NCI-H524 (cell line): ENCODE results near the gene GPHN.
"Not testable (repeated sequence)": the region's sequence is repeated elsewhere in the genome, so short reads cannot be mapped to it uniquely, and the experiment has no call there.

Experiments used
- DNase-seq, 2 experiments: peaks; one replicate each; lab custom pipeline; 2025; lab: John Stamatoyannopoulos, UW

Gene GPHN

DNA sequence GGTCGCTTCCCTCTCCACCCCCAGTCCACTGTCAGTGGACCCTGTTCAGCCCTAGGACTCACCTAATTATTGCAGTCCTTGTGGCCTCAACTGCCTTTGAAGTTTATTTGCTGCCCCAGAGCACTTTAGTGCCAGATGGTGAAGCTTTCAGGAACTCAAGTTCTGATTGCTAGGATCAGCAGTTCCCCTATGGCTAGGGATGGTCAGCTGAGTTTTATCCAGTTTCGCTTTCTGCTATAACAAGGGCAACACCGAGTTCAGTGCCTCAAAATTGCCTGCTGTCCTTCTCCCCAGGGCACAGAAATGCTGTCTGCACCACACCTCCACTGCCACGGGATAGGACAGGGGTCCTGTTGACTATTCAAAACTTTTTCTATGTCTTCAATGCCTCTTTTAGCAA lies 295.0 kb downstream of the GPHN start:
- no peak for DNase-seq

DNA sequence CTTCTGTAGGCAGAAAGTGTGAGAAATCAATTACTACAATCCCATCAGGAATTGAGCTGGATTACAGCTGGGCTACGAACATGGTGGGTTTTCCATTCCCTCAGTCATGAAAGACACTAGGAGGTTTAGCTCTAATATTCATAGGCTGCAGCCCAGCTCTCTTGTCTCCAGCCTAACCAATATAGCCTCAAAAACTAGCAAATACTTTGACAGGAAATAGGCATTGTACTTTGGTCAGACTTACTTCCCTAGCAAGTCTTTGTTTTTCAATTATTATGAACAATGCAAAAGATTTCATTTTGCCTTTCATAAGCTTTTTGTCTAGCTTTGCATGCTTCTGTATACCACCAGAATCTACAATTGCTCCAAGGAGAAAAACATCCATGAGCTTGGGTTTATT lies 296.2 kb downstream of the GPHN start:
- no peak for DNase-seq

DNA sequence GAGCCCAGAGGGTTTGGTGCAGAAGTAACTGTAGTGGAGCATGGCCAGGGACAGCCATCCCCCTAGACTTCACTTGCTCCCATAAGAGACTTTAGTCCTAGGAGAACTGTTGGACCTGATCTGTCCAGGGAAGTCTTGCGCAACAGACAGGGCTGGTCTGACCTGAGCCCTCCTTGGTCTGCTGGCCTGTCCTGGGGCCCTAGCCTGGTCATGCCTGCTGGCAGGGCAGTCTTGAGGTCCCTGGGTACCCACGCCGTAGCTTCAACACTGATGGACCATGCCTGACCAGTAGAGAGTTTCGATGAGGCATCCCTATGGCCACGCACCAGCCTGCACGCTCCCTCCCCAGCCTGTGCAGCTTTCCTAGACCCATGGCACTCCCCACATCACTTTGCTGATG lies 305.7 kb downstream of the GPHN start:
- no peak for DNase-seq

DNA sequence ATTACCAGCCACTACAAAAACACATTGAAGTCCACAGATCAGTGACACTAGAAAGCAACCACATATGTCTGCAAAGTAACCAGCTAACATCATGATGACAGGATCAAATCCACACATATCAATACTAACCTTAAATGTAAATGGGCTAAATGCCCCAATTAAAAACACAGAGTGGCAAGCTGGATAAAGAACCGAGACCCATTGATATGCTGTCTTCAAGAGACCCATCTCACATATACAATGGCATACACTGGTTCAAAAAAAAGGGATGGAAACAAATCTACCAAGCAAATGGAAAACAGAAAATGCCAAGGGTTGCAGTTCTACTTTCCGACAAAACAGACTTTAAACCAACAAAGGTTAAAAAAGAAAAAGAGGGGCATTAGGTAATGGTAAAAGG lies 307.7 kb downstream of the GPHN start:
- DNase-seq = no peak

DNA sequence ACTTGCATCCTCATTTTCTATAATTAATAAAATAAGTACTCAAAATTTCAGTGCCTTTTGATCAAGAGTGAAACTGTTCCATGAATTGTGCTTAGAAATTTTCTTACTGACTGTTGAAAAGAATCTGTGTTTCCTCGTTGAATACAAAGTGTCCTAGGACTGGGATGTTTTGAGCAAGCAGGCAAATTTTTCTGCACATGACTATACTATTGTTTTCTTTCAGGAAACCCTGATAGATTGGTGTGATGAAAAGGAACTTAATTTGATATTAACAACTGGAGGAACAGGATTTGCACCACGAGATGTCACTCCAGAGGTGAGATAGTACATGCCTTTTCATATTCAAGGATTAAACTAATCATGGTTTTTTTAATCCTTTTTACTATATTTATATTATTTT lies 316.3 kb downstream of the GPHN start:
- DNase-seq = no peak

DNA sequence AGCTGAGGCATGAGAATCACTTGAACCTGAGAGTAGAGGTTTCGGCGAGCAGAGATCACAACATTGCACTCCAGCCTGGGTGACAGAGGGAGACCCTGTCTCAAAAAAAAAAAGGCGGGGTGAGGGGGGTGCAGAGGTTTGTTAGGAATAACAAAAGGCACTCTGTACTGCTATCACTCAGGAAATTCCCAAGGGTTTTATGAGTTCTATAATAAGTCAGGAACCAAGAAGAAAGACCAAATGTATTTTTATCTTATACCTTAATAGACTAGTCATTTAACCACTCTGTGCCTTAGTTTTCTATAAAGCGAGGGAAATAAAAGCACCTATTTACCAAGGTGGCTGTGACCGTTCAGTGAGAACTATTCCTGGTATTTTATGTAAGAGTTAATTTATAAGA lies 319.2 kb downstream of the GPHN start:
- DNase-seq = no peak

DNA sequence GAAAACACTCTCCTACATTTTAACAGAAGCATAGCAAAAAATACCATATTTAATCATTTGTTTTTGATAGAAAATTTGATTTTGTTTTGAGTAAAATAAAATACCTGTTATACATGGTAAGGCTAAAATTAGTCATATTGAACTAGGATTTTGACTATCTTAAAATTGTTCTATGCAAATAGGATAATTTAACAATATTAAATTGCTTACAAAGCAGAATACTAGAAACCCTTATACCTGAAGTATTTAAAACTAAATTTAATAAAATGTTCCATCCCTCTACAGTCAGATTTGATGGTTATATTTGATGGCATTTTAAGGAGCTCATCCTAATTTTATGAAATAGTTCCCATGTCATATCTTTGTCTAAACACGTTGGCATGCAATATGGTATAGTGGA lies 323.2 kb downstream of the GPHN start:
- no peak for DNase-seq

DNA sequence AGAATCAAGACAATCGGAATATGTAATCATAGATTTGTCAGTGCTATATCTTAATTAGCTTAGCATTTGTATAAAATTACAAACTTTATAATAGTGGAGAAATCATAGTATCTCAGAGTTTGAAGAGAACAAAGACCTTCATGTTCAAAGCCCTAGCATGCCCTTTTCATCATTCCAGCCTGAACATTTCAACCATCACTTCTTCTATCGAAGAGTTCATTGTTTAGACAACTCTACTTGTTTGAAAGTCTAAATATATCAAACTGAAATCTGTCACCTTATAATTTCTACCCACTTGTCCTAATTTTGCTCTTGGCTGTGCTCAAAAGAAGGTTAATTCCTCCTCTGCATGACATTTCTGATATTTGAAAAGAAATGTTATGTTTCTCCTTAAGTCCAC lies 325.9 kb downstream of the GPHN start:
- DNase-seq = no peak

DNA sequence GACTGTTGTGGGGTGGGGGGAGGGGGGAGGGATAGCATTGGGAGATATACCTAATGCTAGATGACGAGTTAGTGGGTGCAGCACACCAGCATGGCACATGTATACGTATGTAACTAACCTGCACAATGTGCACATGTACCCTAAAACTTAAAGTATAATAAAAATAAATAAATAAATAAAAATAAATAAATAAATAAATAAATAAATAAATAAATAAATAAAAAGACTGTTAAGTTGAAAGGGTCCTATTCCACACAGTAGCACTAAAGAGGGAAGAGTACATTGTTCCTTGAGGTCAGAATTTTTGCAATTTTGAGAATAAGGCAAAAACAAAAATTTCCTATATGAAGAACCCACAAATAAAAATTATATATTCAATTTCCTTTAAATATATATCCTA lies 329.5 kb downstream of the GPHN start:
- not testable (repeated sequence) for DNase-seq

DNA sequence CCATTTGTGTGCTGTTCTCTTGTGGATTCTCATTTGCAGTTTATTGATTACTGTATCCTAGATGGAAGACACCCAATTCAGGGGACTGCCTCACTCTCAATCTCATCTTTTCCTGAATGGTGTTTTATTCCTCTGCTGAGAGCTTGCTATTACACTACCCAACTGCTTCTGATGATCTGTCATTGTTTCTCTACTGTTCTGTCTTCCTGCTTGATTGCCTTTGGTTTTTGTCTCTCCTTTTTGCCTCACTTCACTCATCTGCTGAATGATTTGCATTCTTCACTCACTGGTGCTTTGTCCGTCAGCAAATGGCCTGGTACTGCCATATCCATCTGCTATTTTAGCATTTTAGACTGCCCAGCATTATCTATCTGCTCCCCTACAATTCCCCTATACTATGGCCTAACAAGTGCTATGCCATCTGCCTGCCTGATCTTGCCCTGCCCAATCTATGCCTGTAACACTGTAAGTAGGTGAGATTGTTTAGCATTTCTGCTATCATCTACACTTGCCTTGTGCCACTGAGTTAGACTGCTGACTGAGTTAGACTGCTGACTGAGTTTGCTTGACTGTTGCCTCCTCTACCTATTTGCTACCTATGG lies 335.1 kb downstream of the GPHN start:
- peak; percentile 19 to 73 for DNase-seq

DNA sequence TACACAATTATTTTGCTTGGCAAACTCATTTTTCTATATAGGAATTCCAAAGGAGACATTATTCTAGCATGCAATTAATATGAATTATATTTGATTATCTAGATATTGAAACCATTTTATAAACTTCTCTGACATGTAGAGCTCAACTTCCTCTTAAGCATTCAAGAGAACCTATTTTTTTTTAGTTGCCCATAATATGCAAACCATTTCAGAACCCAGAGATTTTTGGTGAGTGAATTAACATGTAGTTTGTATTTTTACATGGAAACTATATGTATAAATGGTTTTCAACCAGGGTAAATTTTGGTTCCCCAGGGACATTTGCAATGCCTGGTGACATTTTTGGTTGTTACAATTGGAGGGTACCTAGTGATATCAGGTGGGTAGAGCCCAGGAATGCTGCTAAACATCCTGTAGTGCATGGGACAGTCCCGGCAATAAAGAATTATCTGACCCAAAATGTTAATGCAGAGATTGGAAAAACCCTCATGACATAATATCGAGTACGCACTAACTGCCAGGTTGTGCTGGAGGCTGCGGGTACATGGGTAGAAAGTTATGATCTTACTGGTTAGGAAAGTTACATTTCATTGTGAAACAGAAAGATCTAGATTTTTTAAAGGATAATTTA lies 342.4 kb downstream of the GPHN start:
- no peak for DNase-seq

DNA sequence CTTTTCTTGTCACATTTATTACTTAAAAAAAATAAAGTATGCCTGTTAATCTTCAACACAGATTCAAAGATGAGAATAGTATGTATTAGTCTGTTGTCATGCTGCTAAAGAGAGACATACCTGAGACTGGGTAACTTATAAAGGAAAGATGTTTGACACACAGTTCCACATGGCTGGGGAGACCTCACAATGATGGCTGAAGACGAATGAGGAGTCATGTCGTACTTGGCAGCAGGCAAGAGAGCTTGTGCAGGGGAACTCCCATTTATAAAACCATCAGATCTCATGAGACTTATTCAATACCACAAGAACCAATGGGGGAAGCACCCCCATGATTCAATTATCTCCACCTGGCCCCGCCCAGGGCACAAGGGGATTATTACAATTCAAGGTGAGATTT lies 345.4 kb downstream of the GPHN start:
- DNase-seq = no peak

DNA sequence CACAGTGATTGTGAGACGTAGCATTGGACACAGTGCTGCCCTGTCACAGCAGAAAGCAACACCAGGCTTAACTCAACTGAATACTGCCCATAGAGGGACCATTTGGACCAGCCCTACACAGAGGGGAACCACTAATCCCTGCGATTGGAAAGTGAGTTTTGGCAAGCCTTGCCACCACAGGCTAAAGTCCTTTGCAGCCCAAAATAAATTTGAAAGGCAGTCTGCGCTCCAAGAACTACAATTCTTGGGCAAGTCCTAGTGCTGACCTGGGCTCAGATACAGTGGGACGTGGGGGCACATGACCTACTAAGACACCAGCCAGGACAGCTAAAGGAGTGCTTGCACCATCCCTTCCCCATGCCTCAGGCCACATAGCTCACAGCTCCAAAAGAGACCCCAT lies 349.9 kb downstream of the GPHN start:
- DNase-seq = no peak

DNA sequence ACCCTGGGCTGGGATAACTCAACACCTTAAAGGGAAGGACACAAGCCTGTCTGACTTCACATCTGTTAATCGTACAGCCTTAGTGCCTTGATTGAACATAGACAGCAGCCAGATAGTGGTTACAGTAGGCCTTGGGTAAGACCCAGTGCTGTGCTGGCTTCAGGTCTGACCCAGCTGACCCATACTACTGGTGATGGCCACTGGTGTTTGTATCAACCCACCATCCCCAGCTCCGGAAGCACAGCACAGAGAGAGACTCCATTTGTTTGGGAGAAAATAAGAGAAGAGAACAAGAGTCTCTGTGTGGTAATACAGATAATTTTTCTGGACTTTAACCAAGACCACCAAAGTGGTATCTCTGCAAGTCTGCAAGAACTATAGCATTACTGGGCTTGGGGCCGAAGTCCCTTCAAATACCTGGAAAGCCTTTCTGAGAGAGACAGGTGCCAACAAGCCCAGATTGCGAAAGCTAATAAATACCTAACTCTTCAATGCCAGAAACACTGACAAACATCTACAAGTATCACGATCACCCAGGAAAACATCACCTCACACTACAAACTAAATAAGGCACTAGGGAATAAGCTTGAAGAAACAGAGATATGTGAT lies 351.2 kb downstream of the GPHN start:
- no peak for DNase-seq

DNA sequence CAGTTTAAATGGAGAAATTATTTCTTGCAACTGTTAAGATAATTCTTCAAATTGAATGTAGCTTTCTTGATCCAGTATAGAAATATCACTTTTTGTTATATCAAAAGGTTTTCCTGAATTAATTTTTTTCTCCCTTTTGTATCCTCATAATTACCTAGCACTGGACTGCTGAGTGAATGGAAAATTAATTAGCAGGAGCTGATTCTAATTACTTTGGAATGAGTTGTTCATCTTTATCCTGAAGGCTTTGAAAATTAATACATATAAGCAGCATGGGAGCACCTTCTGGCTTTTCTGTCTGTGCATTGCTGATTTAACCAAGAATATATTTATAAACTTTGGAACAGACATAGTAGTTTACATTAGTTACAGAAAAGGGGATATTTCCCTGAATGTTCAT lies 373.6 kb downstream of the GPHN start:
- no peak for DNase-seq

DNA sequence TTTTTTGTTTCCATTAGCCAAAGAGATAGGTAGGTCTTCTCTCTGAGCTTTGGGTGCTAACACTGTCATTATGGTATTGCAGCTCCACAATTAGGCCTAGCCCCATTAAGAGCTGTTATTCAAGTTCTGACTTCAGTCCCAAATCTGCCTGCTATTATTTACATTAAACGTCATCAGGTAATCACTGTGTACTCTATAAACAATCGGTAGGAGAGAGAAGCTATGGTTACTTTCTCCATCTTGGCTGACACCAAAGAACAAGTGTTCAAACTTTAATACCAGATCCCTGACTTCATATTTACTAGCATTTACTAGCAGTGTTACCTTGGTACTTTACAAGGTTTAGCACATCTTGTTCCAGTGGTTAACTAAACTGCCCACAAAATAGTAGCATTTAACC lies 376.2 kb downstream of the GPHN start:
- no peak for DNase-seq

DNA sequence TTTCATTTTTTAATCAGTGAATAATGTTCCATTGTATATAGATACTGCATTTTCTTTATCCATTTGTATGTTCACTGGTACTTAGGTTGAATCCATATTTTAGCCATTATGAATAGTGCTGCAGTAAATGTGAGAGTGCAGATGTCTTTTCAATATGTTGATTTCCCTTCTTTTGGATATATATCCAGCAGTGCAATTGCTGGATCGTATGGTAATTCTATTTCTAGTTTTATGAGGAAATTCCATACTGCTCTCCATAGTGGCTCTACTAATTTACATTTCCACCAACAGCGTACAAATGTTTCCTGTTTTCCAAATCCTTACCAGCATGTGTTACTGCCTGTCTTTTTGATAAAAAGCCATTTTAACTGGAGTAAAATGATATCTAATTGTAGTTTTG lies 392.8 kb downstream of the GPHN start:
- no peak for DNase-seq

DNA sequence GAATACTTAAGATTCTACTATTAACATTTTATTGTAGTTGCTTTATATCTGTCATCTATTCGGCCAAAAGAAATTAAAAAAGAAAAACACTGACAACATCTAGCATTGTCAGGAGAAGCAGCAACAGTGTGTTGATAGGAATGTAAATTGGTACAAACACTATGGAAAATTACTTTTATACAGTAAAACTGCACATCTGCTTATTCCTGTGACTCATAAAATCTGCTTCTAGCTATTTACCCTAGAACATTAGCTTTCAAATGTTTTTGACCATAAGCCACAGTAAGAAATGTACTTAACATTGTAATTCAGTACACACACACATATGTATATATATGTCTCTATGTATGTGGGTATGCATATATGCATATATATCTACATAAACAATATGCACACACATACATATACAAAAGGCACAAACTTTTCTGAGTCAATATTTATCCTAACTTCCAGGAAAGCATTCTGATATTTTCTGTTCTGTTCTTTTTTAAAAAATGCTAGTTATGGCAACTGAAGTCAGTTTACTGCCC lies 402.4 kb downstream of the GPHN start:
- DNase-seq = no peak

DNA sequence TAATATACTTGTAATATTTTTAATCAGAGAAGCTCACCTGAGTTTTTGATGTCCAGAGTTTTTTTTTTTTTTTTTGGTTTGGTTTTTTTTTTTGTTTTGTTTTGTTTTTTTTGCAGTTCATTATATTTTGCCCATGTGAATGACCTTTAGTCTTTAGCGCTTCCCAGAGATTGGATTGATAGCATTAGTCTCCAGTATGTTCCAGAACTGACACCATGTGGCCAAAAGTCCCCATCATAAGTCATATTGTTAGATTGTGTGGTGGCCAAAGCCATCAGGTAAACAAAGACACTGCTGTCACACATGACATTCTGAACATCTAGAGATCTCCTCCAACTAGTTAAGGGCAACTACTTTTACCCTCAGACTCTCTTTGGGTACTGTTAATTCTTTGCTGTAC lies 408.5 kb downstream of the GPHN start:
- DNase-seq = no peak

DNA sequence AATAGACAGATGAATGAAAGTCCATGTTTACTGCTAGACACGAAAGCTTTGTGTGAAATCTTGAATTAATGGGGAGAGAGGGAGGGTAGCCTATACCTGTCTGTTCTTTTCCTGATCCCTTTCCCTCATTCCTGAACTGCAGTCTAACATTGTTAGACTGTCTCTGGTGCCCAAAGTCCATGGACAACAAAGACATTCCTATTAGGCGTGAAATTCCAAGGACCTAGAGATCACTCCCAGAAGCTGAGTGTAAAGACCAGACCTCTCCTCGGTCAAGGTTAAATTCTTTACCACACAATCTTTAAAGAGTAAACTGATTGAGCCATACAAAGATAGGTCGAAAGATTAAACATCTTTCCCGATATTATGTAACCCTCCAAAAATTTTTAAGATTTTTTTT lies 410.6 kb downstream of the GPHN start:
- DNase-seq = no peak

DNA sequence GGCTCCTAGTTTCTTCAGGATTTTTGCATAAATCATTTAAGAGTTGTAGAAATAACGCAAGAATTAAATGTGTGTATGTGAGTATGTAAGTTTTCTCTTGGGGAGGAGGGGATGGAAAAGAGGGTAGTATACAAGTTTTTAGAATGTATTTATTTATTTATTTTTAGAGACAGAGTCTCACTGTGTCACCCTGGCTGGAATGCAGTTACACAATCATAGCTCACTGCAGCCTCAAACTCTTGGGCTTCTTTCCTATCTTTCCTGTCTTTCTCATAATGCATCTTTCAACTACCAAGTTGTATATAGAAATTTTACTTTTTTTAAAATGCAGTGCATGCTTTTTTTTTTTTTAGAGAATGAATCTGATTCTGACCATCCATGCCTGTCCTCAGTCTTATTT lies 412.2 kb downstream of the GPHN start:
- no peak for DNase-seq

DNA sequence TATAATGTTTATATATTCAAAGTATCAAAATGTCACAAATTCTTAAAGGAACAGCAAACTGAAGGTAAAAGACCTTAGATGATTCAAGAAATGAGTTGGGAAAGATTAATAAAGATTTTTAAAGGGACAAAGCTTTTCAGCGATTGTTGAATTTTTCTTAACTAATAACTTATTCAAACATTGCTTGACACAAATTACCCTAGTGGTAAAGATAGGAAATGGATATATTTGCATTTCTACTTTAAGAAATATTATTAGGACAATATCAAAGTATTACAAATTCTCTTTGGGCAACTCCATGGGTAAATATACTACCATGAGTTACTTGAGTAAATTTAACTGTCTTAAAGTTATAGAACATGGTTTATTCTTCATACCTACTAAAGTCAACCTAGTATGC lies 415.3 kb downstream of the GPHN start:
- no peak for DNase-seq

DNA sequence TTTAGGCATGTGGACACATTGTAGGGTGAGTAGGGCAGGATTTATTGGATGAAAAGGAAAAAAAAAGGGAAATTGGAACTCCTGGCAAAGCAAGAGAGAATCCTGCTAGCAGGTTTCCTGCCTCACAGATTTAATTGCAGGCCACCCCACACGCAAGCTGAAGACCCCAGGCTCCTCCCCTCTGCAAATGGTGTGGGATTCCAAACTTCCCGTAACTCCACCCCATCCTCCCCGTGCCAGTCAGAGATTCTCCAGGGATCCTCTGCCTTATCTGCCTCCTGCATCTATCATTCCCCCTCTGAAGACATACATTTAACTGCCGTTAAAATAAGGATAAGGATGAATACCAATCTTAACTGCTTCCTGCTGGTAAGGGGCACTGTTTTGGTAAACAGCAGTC lies 431.5 kb downstream of the GPHN start:
- no peak for DNase-seq

DNA sequence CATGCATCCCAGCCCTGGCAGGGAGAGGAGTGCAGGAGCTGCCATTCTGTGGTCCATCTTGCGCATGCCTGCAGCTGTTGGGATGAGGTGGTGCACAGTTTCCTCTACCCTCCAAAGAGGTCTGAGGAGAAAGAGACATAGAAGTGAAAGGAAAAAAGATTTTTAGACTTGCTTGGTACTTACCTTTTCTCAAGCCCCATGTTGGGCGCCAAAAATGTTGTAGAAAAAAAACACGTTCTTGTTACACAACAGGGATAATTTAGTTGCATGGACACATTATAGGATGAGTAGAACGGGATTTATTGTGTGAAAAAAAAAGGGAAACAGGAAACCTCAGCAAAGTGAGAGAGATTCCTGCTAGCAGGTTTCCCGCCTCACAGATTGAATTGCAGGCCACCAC lies 436.9 kb downstream of the GPHN start:
- peak in 1 of 2 experiments; percentile 20 for DNase-seq
